Activated naive CD4-positive, alpha-beta T cell treated with anti-CD3 and anti-CD28 coated beads, Interleukin-2, amount 50 U/mL, for 72 hours (primary cell): ENCODE data around the gene MACROD2. TPM values are rescaled to one million over a fixed set of nuclear protein-coding genes. Genes with fewer than 3 reads are reported as not detected.
A peak's percentile ranks its signal among the peaks of the same experiment; 100 is the strongest.

ENCODE experiments used
- ATAC-seq, 2 donors: fragments of 150-1000 bp; cut with Tn5 transposase; 2 replicates each; pipeline ENCODE4 v1.10.0; 2021; ENCODE audit warnings: mild to moderate bottlenecking in 2 of 2, moderate library complexity in 2 of 2
- DNase-seq, 2 donors: peaks; one replicate each; pipeline ENCODE4 v3.0.0; 2021 to 2022; ENCODE audit warnings: low spot score in 2 of 2
- H3K27ac Mint-ChIP-seq, 2 donors: one replicate each; pipeline ENCODE4 v1.8.0; 2022; ENCODE audit warnings: mild to moderate bottlenecking in 2 of 2, mixed read lengths in 2 of 2
- H3K36me3 Mint-ChIP-seq, 2 donors: one replicate each; pipeline ENCODE4 v1.8.0; 2022; ENCODE audit warnings: mixed read lengths in 2 of 2
- H3K9me3 Mint-ChIP-seq, 2 donors: one replicate each; pipeline ENCODE4 v1.8.0; 2022; ENCODE audit warnings: mixed read lengths in 2 of 2
- total RNA-seq, 2 donors: library from RNA; stranded (reverse); gene quantifications; one replicate each; pipeline ENCODE4 v1.2.3, GENCODE V29; 2022

Gene MACROD2
- total RNA-seq, 2 donors from 2014 or later = not detected

- H3K36me3 Mint-ChIP-seq = no peaks in the 10 kb centered on the region
- H3K27ac Mint-ChIP-seq = no peak overlapping the region
- no peak for ATAC-seq
- peaks cover 0 to 20% of the 10 kb centered on the region in 2 donors for H3K9me3 Mint-ChIP-seq
- no peak for DNase-seq
Observed at GRCh38 chr20:15579688-15580087, 1584.4 kb downstream of the MACROD2 start.

DNA sequence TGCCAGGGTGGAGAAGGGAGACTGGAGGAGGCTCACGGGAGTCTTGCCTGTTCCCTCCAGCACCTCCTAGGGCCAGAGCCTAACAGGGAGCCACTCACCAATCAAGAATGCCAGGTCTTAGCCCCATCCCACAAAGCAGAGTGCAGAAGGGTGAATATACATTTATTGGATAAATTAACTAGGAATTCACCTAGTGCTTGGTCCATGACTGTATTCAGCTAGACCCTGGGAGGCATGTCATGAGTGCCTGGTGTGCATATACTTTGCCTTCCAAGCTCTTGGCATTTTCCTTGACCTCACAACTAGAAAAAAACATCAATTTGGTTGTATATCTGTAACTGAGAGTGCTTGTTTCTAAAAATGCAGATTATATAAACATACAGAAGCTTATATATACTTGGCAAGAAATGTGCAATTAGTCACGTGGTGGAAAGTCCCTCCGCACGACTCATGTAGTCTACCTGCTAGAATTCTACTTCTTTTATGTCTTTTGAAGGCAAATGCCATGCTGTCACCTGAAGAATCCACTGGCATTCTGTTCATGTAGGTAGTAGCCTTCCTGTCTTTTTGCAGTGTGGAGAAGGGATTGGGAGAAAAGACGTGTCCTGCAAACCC is 1586.9 kb downstream of the MACROD2 start:
- H3K27ac Mint-ChIP-seq = no peak overlapping the region
- H3K36me3 Mint-ChIP-seq = no peaks in the 10 kb centered on the region
- peaks cover 0 to 16% of the 10 kb centered on the region in 2 donors for H3K9me3 Mint-ChIP-seq
- DNase-seq (no peak), ATAC-seq (no peak)

DNA sequence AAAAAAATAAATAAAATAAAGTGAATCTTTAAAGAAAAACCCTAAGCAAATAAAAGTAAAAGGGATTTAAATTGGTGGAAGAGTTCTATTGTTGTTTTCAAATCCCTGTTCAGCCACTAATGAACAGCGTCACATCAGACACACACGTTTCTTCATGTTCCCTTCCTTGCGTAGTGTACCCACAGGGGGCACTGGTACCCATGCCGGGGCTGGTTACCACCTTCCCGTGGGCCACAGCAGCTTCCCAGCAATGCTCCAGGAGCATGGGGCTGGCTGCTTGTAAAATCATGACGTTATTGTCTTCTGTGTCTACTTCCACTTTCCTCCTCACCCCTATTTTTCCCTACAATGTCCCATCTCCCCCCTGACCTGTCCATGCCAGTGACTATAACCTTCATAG is 1589.2 kb downstream of the MACROD2 start:
- ATAC-seq = no peak
- Mint-ChIP-seq H3K9me3 (peaks cover 0 to 16% of the 10 kb centered on the region in 2 donors), H3K36me3 (no peaks in the 10 kb centered on the region), H3K27ac (no peak overlapping the region)
- no peak for DNase-seq

DNA sequence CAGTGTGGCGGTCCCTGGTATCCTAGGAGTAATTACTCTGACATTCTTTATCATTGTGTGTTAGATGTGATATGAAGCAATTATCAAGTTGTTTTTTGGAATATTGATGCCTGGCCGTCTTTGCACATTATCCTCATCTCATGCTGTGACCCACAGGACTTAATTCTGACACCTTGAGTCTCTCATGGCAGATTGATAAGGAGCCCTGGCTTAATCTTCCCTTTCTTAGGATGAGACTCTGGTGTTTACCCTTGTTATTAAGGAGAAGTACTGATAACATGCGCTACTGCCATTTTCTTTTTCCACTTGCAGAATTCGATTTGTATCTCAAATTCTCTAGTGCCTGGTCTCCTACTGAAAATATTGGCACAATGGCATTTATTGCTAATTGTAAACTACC is 1597.8 kb downstream of the MACROD2 start:
- DNase-seq (no peak), ATAC-seq (no peak)
- H3K9me3 Mint-ChIP-seq = peaks cover 0 to 9% of the 10 kb centered on the region in 2 donors
- H3K36me3 Mint-ChIP-seq = peaks cover 0 to 6% of the 10 kb centered on the region in 2 donors
- no peak overlapping the region for H3K27ac Mint-ChIP-seq

- ATAC-seq (no peak), DNase-seq (no peak)
- Mint-ChIP-seq H3K36me3 (peaks cover 0 to 6% of the 10 kb centered on the region in 2 donors), H3K27ac (no peak overlapping the region), H3K9me3 (peaks cover 0 to 8% of the 10 kb centered on the region in 2 donors)
Observed at GRCh38 chr20:15594158-15594695, 1598.9 kb downstream of the MACROD2 start.

- DNase-seq = no peak
- H3K9me3 Mint-ChIP-seq = peaks cover 0 to 12% of the 10 kb centered on the region in 2 donors
- no peak overlapping the region for H3K27ac Mint-ChIP-seq
- no peak for ATAC-seq
- peaks cover 0 to 6% of the 10 kb centered on the region in 2 donors for H3K36me3 Mint-ChIP-seq
Observed at GRCh38 chr20:15596220-15596890, 1601.0 kb downstream of the MACROD2 start.

DNA sequence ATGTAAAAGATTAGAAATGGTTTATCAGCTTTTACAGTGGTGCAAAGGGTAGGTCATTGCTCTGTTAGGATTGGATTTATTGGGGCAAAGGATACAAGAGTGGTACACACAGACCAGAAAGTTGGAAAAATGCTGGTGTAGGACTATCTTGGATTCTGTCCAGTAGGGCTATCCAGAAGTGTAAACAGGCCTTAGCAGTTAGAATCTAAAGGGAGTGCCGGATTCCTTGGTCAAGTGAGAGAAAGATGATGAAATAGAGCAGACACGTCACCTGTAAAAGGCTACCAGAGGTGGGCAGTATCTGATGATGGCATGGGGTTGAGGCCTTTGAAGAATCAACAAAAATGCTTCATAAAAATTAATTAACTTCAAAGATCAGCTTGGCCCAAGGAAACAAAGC is 1602.0 kb downstream of the MACROD2 start:
- ATAC-seq (no peak), DNase-seq (no peak)
- Mint-ChIP-seq H3K36me3 (peaks cover 0 to 6% of the 10 kb centered on the region in 2 donors), H3K27ac (no peak overlapping the region), H3K9me3 (peaks cover 1 to 14% of the 10 kb centered on the region in 2 donors)

- Mint-ChIP-seq H3K36me3 (peaks cover 0 to 6% of the 10 kb centered on the region in 2 donors), H3K9me3 (peaks cover 9 to 16% of the 10 kb centered on the region in 2 donors), H3K27ac (no peak overlapping the region)
- no peak for ATAC-seq
- no peak for DNase-seq
Observed at GRCh38 chr20:15599961-15600360, 1604.6 kb downstream of the MACROD2 start.

- H3K27ac Mint-ChIP-seq = no peak overlapping the region
- peaks cover 0 to 6% of the 10 kb centered on the region in 2 donors for H3K36me3 Mint-ChIP-seq
- peaks cover 9 to 16% of the 10 kb centered on the region in 2 donors for H3K9me3 Mint-ChIP-seq
- no peak for ATAC-seq
- no peak for DNase-seq
Observed at GRCh38 chr20:15600565-15600964, 1605.2 kb downstream of the MACROD2 start.

DNA sequence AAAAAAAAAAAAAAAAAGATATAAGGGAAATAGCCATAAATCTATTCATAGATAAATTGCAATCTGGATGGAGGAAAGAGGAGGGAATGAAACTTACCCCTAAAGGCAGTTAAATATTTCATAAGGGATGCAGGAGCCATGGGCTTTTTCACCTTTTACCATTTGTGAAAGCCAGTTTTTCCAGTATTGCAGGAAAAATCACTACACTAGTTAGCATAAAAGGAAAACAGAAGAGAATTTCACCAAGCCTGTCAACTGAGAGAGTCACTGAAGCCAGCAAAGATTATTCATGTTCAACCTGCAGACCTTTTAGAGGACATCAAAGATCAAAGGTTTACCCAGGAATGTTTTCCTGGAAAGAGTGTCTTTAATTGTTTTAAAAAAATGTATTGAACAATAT is 1608.2 kb downstream of the MACROD2 start:
- DNase-seq = no peak
- no peak for ATAC-seq
- Mint-ChIP-seq H3K36me3 (no peaks in the 10 kb centered on the region), H3K27ac (no peak overlapping the region), H3K9me3 (peaks cover 9 to 13% of the 10 kb centered on the region in 2 donors)

DNA sequence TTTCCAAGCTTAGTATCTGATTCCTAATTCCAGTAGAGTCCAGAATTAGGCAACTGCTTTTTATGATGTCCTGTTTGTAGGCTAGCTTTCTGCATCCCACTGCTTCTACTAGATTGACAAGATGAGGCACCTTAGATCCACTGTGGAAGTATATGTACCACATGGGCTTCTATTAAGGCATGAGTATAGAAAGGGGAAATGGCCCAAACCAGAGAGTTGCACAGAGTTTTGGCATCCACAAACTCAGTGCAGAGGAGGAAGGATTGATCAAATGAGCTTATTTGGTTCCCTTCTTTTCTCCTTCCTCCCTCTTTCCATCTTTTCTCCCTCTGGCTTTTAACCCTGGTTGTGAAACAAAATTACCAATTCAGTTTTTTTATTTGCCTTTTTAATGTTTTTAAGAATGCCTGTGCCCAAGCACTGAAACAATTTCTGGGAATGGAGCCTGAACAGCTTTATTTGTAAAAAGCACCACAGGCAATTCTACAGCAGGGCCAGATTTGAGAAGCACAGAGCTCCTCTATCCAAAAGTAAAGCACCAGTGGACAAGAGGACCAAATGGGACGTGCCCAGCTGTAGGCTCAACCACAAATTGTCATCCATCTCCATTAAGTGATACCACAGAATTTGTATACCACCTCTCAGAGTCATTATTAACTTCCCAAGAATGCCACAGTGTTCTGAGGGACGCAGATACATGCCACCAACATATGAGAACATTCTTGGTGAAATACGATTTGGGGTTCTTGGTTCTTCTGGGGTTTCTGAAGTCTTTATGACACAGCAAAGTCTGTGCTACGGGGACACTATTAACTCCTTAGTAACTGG is 1608.9 kb downstream of the MACROD2 start:
- no peak for ATAC-seq
- Mint-ChIP-seq H3K9me3 (peaks cover 13 to 15% of the 10 kb centered on the region in 2 donors), H3K36me3 (no peaks in the 10 kb centered on the region), H3K27ac (no peak overlapping the region)
- DNase-seq = no peak

DNA sequence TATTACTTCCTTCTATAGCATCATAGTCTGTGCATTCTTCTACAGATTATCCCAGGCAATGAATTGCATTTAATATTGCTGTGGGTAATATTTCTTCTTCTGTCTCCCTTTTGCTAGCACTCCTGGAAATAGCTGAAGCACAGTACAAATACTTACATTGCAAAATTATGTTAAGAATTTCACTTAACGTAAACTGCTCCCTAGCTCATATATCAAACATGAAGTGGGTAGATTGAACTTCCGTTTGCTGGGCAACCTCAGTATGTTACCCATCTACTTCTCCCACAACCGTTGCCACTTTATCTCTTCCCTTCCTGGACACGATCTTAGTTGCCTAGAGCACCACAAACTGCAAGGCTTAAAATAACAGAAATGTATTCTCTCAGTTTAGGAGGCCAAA is 1614.6 kb downstream of the MACROD2 start:
- Mint-ChIP-seq H3K27ac (peak overlapping the region in 1 of 2 donors; percentile 6), H3K36me3 (peaks cover 0 to 3% of the 10 kb centered on the region in 2 donors), H3K9me3 (peaks cover 13 to 15% of the 10 kb centered on the region in 2 donors)
- no peak for ATAC-seq
- DNase-seq = no peak

GRCh38 chr20:15610787-15611186 is 1615.5 kb downstream of the MACROD2 start:
- H3K27ac Mint-ChIP-seq = no peak overlapping the region

DNA sequence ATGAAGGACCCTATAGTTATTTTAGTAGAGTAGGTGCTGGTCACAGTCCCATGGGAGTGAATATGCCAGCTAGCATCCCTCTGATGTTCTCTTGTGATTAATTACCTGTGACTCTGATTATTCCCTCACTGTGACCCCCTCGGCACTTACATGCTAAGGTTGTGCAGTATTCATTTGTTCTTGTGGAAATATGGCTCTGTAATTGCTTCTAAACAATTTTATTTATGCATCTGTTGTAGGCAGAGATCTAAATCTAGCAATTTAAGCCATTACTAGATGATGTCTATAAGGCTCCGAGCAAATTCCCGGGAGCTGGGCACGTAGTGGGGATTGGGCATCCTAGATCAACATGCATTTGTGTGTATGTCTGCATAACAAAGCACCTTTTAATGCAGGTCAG is 1616.2 kb downstream of the MACROD2 start:
- ATAC-seq = no peak
- H3K36me3 Mint-ChIP-seq = peaks cover 0 to 7% of the 10 kb centered on the region in 2 donors
- no peak for DNase-seq
- peaks cover 17 to 18% of the 10 kb centered on the region in 2 donors for H3K9me3 Mint-ChIP-seq
- H3K27ac Mint-ChIP-seq = no peak overlapping the region

More at GRCh38 chr20:15610787-15611186, 1615.5 kb downstream of the MACROD2 start:
- H3K9me3 Mint-ChIP-seq = peaks cover 16 to 18% of the 10 kb centered on the region in 2 donors
- H3K36me3 Mint-ChIP-seq = peaks cover 0 to 7% of the 10 kb centered on the region in 2 donors
- DNase-seq (no peak), ATAC-seq (no peak)

GRCh38 chr20:15612198-15612597 is 1616.9 kb downstream of the MACROD2 start:
- H3K36me3 Mint-ChIP-seq = peaks cover 0 to 7% of the 10 kb centered on the region in 2 donors
- no peak for ATAC-seq

DNA sequence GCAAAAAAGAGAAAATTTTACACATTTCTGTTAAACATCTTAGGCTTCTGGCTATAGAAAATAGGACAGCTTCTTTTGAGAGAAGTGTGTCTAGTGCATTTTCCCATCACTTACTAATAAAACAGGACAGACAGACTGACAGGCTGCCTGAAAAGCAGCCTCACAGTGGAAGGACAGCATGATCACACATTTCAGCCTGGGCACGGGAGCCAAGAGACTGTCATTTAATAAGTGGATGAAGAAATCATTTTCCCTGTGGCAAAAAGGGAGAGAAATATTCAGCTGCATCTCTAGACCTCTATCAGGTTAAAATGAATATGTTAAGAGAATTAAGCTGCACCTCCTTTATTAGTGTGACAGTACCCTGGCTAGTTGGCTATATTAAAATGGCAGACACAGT is 1617.5 kb downstream of the MACROD2 start:
- ATAC-seq (no peak), DNase-seq (no peak)
- H3K27ac Mint-ChIP-seq = no peak overlapping the region
- peaks cover 0 to 7% of the 10 kb centered on the region in 2 donors for H3K36me3 Mint-ChIP-seq
- peaks cover 20 to 29% of the 10 kb centered on the region in 2 donors for H3K9me3 Mint-ChIP-seq

More at GRCh38 chr20:15612198-15612597, 1616.9 kb downstream of the MACROD2 start:
- H3K27ac Mint-ChIP-seq = no peak overlapping the region
- DNase-seq = no peak
- H3K9me3 Mint-ChIP-seq = peaks cover 18 to 23% of the 10 kb centered on the region in 2 donors

- H3K27ac Mint-ChIP-seq = no peak overlapping the region
- DNase-seq (no peak), ATAC-seq (no peak)
- H3K9me3 Mint-ChIP-seq = peaks cover 22 to 31% of the 10 kb centered on the region in 2 donors
- H3K36me3 Mint-ChIP-seq = peaks cover 0 to 7% of the 10 kb centered on the region in 2 donors
Observed at GRCh38 chr20:15613530-15613929, 1618.2 kb downstream of the MACROD2 start.
